Activated naive CD4-positive, alpha-beta T cell treated with anti-CD3 and anti-CD28 coated beads, Interleukin-2, amount 10 ng/mL, durations not matched to agents 7 days and 5 days (primary cell): ENCODE data around the gene TOR1B.

Experiments used
- CTCF ChIA-PET: fragments of 350-600 bp; sonication (Branson Sonifier 250); formaldehyde crosslinking; loops from one replicate; lab custom pipeline; 2021; ENCODE audit warnings: antibody characterized with exemption; lab: Charles Lee
- DNase-seq: peaks from one replicate; pipeline ENCODE4 v3.0.0-alpha.2; 2020
- H3K27ac Mint-ChIP-seq: one replicate; pipeline ENCODE4 v1.8.0; 2021; ENCODE audit warnings: mild to moderate bottlenecking, moderate library complexity, mixed read lengths
- H3K27me3 Mint-ChIP-seq: one replicate; pipeline ENCODE4 v1.8.0; 2021; ENCODE audit warnings: mild to moderate bottlenecking, mixed read lengths
- H3K36me3 Mint-ChIP-seq: one replicate; pipeline ENCODE4 v1.8.0; 2021; ENCODE audit warnings: mixed read lengths
- H3K4me1 Mint-ChIP-seq: one replicate; pipeline ENCODE4 v1.8.0; 2021; ENCODE audit warnings: mixed read lengths
- H3K4me3 Mint-ChIP-seq: one replicate; pipeline ENCODE4 v1.8.0; 2021; ENCODE audit warnings: mild to moderate bottlenecking, moderate library complexity, mixed read lengths
- H3K9me3 Mint-ChIP-seq: one replicate; pipeline ENCODE4 v1.8.0; 2021; ENCODE audit warnings: mixed read lengths

TOR1B gene

GRCh38 chr9:129850821-129851550 is 48.0 kb downstream of the TOR1B start:
- CTCF ChIA-PET, result interaction anchor here (1.0 kb wide), 2 partner anchors 17 to 125 kb away, joined by 3 read pairs; no protein-coding TSS in a partner anchor
- Mint-ChIP-seq H3K27ac (no peak overlapping the region), H3K9me3 (no peaks in the 10 kb centered on the region), H3K4me3 (no peak overlapping the region), H3K36me3 (peaks cover 53% of the 10 kb centered on the region), H3K4me1 (peaks cover 50% of the 10 kb centered on the region), H3K27me3 (no peaks in the 10 kb centered on the region)
- DNase-seq, result no peak

GRCh38 chr9:129851821-129852220 is 48.8 kb downstream of the TOR1B start:
- CTCF ChIA-PET, result interaction anchor here (1.0 kb wide), 2 partner anchors 16 to 126 kb away, joined by 3 read pairs; no protein-coding TSS in a partner anchor
- DNase-seq, result no peak
- Mint-ChIP-seq H3K27ac (no peak overlapping the region), H3K4me3 (no peak overlapping the region), H3K4me1 (peaks cover 55% of the 10 kb centered on the region), H3K36me3 (peaks cover 58% of the 10 kb centered on the region), H3K9me3 (no peaks in the 10 kb centered on the region), H3K27me3 (no peaks in the 10 kb centered on the region)

- Mint-ChIP-seq H3K36me3 (peaks cover 61% of the 10 kb centered on the region), H3K27ac (no peak overlapping the region), H3K27me3 (no peaks in the 10 kb centered on the region), H3K9me3 (no peaks in the 10 kb centered on the region), H3K4me3 (no peak overlapping the region), H3K4me1 (peaks cover 56% of the 10 kb centered on the region)
- no peak for DNase-seq
- CTCF ChIA-PET, result interaction anchor here (0.7 kb wide), 1 partner anchor 11 kb away, joined by 3 read pairs; no protein-coding TSS in a partner anchor
Observed at GRCh38 chr9:129852579-129852978, 49.6 kb downstream of the TOR1B start.

GRCh38 chr9:129853614-129854013 is 50.6 kb downstream of the TOR1B start:
- no peak overlapping the region for H3K27ac Mint-ChIP-seq
- peaks cover 53% of the 10 kb centered on the region for H3K4me1 Mint-ChIP-seq
- peaks cover 69% of the 10 kb centered on the region for H3K36me3 Mint-ChIP-seq
- no peak for DNase-seq
- no peaks in the 10 kb centered on the region for H3K27me3 Mint-ChIP-seq
- H3K9me3 Mint-ChIP-seq, result no peaks in the 10 kb centered on the region
- CTCF ChIA-PET, result no interaction called here
- H3K4me3 Mint-ChIP-seq, result no peak overlapping the region

- H3K9me3 Mint-ChIP-seq, result no peaks in the 10 kb centered on the region
- no peaks in the 10 kb centered on the region for H3K27me3 Mint-ChIP-seq
- CTCF ChIA-PET, result no interaction called here
- H3K4me3 Mint-ChIP-seq, result peak overlapping the region; percentile 1
- peaks cover 71% of the 10 kb centered on the region for H3K36me3 Mint-ChIP-seq
- H3K4me1 Mint-ChIP-seq, result peaks cover 54% of the 10 kb centered on the region
- DNase-seq, result no peak
- peak overlapping the region; percentile 5 for H3K27ac Mint-ChIP-seq
Observed at GRCh38 chr9:129854588-129855110, 51.7 kb downstream of the TOR1B start.

- DNase-seq, result no peak
- no peaks in the 10 kb centered on the region for H3K9me3 Mint-ChIP-seq
- CTCF ChIA-PET, result interaction anchor here (1.1 kb wide), 1 partner anchor 28 kb away, joined by 3 read pairs; no protein-coding TSS in a partner anchor
- no peak overlapping the region for H3K27ac Mint-ChIP-seq
- H3K36me3 Mint-ChIP-seq, result peaks cover 70% of the 10 kb centered on the region
- H3K4me1 Mint-ChIP-seq, result peaks cover 64% of the 10 kb centered on the region
- H3K27me3 Mint-ChIP-seq, result no peaks in the 10 kb centered on the region
- no peak overlapping the region for H3K4me3 Mint-ChIP-seq
Observed at GRCh38 chr9:129857207-129857606, 54.2 kb downstream of the TOR1B start.

GRCh38 chr9:129858167-129858962 is 55.4 kb downstream of the TOR1B start:
- Mint-ChIP-seq H3K9me3 (no peaks in the 10 kb centered on the region), H3K4me1 (peaks cover 67% of the 10 kb centered on the region), H3K27me3 (no peaks in the 10 kb centered on the region), H3K4me3 (no peak overlapping the region), H3K36me3 (peaks cover 68% of the 10 kb centered on the region), H3K27ac (peak overlapping the region; percentile 37)
- no peak for DNase-seq
- CTCF ChIA-PET, result no interaction called here
